GM18499 (cell line): Measurements from ENCODE around the gene MIOS.
A peak's percentile ranks its signal among the peaks of the same experiment; 100 is the strongest.
"Not testable (repeated sequence)": the region's sequence is repeated elsewhere in the genome, so short reads cannot be mapped to it uniquely, and the experiment has no call there.

Source experiments
- ATAC-seq: cut with Tn5 transposase; IDR thresholded peaks from one replicate; pipeline ENCODE4 v1.9.1; 2021; ENCODE audit warnings: moderate number of reproducible peaks; ENCODE audit not compliant: insufficient read depth, unreplicated experiment

MIOS gene

DNA sequence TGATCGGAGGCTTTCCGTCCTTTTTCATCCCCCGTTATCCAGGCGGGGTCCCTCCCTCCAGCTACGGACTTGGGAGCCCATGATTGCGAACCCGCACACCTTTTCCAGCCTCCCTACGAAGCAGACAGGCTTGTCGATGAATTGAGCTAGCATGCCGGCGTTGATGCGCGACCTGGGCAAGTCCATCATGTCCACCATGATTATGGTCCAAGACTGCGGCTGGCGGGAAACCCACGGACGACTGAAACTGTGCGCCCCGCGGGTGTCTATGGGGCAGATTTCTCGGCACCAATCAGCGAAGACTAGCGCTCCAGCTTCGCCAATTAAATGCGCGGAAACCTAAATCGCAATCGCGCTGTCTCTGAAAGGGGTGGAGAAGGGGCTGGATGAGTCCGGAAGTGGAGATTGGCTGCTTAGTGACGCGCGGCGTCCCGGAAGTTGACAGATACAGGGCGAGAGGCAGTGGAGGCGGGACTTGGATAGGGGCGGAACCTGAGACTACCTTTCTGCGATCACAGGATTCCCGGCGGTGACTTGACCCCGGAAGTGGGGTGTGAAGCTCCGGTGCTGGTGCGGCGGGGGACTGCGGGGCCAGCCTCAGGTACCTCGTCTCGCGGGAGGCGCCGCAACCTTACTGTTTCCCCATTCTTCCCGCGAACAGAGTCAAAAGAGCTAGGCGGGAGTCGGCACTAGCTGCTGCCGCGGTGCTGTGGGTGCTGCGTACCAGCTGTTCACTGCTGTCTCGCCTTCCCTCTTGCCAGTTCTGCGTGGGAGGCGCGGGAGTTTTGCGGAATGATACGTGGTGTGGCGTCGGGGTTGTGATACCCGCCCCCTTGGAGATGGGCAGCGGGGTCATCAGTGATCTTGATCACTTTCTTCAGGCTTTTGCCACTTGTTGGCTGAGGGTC, 73.8 kb downstream of the MIOS start, which contains the start of gene UMAD1:
TSS of gene UMAD1 (plus strand) at position 532 of the 908 bp plus-strand sequence. CDS start 32,620 bp downstream, outside the sequence.
- ATAC-seq: peak; percentile 95

- ATAC-seq: peak; percentile 1
Measured at GRCh38 chr7:7641129-7641663, 74.5 kb downstream of the MIOS start.

DNA sequence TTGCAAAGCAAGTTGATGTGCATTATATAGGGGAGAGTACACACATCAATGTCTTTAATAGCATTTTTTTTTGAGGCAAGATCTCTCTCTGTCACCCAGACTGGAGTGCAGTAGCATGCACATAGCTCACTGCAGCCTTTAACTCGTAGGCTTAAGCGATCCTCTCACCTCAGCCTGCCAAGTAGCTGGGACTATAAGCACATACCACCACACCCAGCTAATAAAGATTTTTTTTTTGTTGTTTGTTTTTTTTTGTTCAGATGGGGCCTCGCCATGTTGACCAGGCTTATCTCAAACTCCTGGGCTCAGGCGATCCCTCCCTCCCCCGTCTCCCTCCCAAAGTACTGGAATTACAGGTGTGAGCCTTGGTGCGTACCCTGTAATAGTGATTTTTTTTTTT, 75.4 kb downstream of the MIOS start:
- no peak for ATAC-seq

GRCh38 chr7:7647495-7648036, 80.9 kb downstream of the MIOS start:
- no peak for ATAC-seq

DNA sequence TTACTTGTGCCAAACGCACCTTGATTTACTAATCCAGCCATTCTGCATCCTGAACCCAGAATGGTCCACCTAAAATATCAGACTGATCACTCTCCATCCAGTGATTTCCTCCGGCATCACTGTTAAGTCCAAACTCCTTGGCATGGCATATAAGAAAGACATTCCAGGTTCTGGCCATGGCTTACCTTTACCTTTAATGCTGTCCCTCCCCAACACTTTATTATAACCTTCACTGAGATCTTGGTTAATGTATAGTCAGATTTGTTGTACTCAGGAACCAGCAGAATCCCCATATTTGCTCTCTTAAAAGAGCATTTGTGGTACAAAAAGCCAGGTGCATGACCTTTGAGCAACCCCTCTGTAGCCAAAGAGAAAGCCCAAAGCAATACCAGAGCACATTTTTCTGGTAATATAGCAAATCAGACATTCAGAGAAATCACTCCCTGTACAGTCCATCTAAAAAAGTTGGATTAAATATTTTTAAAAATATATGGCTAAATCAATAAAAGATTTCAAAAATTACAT, 84.1 kb downstream of the MIOS start:
- ATAC-seq: no peak

GRCh38 chr7:7651479-7651878, 84.8 kb downstream of the MIOS start:
- no peak for ATAC-seq

DNA sequence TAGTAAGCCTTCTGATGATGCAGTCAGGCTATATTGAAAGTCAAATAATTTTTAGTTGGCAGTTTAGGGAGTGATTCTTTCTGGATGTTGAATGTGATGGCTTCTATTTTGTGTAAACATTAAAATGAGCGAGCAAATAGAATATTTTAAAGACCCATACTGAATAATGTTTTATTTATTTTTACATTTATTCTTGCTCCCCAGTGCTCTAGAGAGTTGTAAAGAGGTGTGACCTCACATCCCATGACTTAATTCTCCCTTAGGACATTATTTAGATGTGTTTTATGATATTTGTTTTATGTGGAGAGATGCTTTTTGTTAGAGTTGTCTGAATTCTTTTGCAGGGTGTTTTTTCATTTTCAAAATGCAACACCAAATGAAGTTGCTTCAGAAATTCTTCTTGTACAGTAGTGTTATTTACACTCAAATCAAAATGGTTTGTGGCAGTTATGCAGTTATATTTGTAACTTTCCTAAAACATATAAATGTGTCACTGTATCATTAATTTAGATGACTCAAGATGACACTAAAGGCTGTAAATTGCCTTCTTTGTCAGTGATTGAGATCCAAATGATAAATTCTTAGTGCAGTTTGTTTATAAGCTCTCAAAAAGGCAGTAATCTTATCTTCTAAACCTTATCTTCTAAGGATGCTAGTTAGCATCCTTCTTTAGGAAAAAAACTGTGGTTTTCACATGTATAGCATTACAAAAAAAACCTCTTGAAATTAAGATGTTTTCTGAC, 86.3 kb downstream of the MIOS start:
- no peak for ATAC-seq

- ATAC-seq: no peak
Measured at GRCh38 chr7:7653593-7654187, 87.0 kb downstream of the MIOS start.

DNA sequence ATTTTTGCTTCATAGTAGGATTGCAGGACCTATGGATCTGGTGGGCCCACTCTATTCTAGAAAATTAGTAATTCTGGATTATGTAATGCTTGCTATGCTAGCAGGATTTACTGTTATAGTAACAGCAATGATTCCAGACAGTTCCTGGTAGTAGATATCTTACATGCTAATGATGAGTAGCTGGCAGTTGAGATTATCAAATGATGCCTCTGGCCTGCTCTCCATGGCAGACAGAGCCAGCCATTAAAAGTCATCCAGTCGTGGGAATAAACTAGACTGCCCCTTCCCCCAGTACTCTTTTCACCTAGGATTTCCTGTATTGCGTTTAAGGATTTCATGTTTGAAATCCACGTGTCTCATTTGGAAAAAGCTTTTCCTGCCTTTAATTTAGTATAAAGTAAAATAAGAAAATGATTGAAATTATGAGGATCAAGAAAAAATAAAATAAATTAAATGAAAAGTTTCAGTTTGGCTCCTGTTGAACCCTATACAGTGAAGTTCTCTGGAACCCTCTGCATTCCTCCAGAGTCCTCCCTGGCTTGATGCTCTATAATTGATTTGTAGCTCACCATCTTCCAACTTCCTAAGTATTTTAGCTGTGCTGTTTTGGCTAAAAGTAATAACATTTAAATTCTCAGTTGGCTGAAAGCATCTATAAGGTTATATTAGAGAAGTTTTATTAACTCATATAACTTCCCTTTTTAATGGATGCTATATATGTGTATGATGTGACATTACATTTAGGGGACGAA, 88.5 kb downstream of the MIOS start:
- no peak for ATAC-seq

DNA sequence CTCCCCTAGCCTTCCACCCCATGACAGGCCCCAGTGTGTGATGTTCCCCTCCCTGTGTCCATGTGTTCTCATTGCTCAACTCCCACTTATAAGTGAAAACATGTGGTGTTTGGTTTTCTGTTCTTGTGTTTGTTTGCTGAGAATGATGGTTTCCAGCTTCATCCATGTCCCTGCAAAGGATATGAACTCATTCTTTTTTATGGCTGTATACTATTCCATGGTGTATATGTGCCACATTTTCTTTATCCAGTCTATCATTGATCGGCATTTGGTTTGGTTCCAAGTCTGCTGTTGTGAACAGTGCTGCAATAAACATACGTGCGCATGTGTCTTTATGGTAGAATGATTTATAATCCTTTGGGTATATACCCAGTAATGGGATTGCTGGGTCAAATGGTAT, 89.8 kb downstream of the MIOS start:
- ATAC-seq: not testable (repeated sequence)
